SH-SY5Y (cell line): ENCODE measurements around the gene HOXC11.

Experiments
- GATA2 ChIP-seq: IDR thresholded peaks from 2 replicates; pipeline ENCODE4 v1.6.1; 2011; ENCODE audit warnings: mild to moderate bottlenecking, low read depth, low read length
- GATA3 ChIP-seq: IDR thresholded peaks from 2 replicates; pipeline ENCODE4 v1.6.1; 2011; ENCODE audit warnings: low read depth, mild to moderate bottlenecking, low read length, moderate library complexity

GRCh38 chr12:53992377-53992889, 19.5 kb downstream of the HOXC11 start:
- no peak for TF ChIP-seq GATA2
- TF ChIP-seq GATA3 = no peak
